Measurements from ENCODE around the gene DSG4. TPM values are rescaled to one million over a fixed set of nuclear protein-coding genes. Genes with fewer than 3 reads are reported as not detected.
"Not testable (repeated sequence)": the region's sequence is repeated elsewhere in the genome, so short reads cannot be mapped to it uniquely, and the experiment has no call there.

Gene DSG4, protein sequence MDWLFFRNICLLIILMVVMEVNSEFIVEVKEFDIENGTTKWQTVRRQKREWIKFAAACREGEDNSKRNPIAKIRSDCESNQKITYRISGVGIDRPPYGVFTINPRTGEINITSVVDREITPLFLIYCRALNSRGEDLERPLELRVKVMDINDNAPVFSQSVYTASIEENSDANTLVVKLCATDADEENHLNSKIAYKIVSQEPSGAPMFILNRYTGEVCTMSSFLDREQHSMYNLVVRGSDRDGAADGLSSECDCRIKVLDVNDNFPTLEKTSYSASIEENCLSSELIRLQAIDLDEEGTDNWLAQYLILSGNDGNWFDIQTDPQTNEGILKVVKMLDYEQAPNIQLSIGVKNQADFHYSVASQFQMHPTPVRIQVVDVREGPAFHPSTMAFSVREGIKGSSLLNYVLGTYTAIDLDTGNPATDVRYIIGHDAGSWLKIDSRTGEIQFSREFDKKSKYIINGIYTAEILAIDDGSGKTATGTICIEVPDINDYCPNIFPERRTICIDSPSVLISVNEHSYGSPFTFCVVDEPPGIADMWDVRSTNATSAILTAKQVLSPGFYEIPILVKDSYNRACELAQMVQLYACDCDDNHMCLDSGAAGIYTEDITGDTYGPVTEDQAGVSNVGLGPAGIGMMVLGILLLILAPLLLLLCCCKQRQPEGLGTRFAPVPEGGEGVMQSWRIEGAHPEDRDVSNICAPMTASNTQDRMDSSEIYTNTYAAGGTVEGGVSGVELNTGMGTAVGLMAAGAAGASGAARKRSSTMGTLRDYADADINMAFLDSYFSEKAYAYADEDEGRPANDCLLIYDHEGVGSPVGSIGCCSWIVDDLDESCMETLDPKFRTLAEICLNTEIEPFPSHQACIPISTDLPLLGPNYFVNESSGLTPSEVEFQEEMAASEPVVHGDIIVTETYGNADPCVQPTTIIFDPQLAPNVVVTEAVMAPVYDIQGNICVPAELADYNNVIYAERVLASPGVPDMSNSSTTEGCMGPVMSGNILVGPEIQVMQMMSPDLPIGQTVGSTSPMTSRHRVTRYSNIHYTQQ
- total RNA-seq (not detected), polyA plus RNA-seq (not detected)
- long read RNA-seq, donor 1, result 0 reads
- long read RNA-seq, donor 2, result 0 reads
- long read RNA-seq, donor 3, result 0 reads

DNA sequence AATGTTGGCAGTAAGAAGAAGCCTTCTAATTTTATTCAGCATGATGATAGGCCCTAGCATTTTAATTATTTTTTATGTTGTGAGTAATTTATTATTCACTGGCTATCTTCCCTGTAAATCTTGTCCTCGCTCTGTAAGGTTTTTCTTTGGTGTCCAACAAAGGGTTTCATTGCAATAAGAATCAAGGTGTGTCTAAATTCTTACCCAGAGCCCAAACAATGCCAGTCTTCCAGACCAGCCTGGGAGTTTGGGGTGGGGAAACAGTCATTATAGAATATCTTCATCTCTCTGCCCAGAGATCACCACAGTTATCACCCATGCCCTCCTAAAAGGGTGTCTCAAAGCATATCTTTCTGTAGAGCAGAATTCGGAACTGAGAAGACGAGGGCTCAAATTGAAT, at the start of gene DSG4:
Gene DSG4, plus strand, starts transcription at position 301 of the 400 bp plus-strand sequence. CDS start 135 bp downstream, outside the sequence.
- Histone ChIP-seq H3K36me3 (no peaks in the 10 kb centered on the region), H3K4me3 (no peak within 1 kb of the TSS), H3K4me1 (ENCODE audit: insufficient read depth) (no peaks in the 10 kb centered on the region), H3K27ac (no peak within 1 kb of the TSS), H3K27me3 (no peaks in the 10 kb centered on the region), H3K9me3 (no peaks in the 10 kb centered on the region)
- no peak for DNase-seq
- TF ChIP-seq, protein P1, sequence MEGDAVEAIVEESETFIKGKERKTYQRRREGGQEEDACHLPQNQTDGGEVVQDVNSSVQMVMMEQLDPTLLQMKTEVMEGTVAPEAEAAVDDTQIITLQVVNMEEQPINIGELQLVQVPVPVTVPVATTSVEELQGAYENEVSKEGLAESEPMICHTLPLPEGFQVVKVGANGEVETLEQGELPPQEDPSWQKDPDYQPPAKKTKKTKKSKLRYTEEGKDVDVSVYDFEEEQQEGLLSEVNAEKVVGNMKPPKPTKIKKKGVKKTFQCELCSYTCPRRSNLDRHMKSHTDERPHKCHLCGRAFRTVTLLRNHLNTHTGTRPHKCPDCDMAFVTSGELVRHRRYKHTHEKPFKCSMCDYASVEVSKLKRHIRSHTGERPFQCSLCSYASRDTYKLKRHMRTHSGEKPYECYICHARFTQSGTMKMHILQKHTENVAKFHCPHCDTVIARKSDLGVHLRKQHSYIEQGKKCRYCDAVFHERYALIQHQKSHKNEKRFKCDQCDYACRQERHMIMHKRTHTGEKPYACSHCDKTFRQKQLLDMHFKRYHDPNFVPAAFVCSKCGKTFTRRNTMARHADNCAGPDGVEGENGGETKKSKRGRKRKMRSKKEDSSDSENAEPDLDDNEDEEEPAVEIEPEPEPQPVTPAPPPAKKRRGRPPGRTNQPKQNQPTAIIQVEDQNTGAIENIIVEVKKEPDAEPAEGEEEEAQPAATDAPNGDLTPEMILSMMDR (IDR thresholded peaks at IDR 0.05), result no peak
- no peak for TF ChIP-seq POLR2A (IDR thresholded peaks at IDR 0.05)
- no peak for TF ChIP-seq EP300 (IDR thresholded peaks at IDR 0.05)
- WGBS, 3 donors, result 91 to 95% (median 92%) methylated on average over 3 of the region's 3 CpGs
- intact Hi-C loops (cut with DNase I), result no loop called here

DNA sequence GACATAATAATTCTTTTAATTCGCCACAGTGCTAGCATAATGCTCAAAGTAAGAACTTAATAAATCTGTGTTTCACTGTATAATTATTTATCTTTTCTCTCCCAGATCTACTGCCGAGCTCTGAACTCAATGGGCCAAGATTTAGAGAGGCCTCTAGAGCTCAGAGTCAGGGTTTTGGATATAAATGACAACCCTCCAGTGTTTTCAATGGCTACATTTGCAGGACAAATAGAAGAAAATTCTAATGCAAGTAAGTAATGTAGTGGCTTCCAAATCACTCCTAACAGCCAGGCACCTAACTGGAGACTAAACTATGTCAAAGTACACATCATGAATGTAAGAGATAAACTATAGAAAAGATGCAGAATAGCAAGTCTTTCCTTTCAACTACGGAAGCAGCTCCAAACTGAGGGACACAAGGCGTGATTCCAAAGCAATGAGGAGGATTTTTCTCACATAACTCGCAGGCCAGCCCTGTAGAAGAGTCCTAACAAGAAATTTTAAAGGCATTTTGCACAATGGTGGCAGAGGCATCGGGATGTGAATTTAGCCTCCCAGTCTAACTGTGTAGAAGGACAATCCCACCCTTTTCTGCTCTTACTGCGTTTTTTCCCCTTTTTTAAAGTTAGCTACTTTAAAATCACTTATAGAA, 46.7 kb upstream of the DSG4 start:
- intact Hi-C loops (cut with DNase I), result no loop called here
- DNase-seq, result no peak
- WGBS, 3 donors, result 66 to 70% (median 69%) methylated on average over 7 of the region's 7 CpGs

DNA sequence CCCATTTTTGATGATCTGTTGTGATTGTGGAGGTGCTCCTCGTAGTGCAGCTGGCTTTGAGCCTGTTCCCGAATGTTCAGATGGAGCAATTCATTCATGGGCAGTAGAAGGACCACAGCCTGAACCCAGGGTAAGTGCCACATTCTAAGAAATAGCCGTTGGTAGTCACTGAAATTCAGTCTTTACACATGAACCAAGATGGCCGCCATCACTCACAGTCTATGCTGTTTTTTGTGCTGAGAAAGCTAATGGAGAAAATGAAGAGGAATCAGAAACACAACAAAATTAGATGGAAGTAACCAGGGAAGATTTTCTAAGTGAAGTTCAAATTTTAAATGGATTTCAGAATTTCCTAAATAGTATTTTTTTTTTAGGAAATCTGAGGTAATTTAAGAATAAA, 33.1 kb upstream of the DSG4 start:
- Histone ChIP-seq H3K4me3 (no peak overlapping the region), H3K4me1 (ENCODE audit: insufficient read depth) (no peaks in the 10 kb centered on the region), H3K36me3 (no peaks in the 10 kb centered on the region), H3K27me3 (no peaks in the 10 kb centered on the region), H3K27ac (no peak overlapping the region), H3K9me3 (no peaks in the 10 kb centered on the region)
- intact Hi-C loops (cut with DNase I), result no loop called here
- no peak for DNase-seq
- 89 to 95% (median 90%) methylated on average over 4 of the region's 4 CpGs for WGBS, 3 donors
- TF ChIP-seq POLR2A (IDR thresholded peaks at IDR 0.05) (no peak), EP300 (IDR thresholded peaks at IDR 0.05) (no peak)
- TF ChIP-seq, protein P1 (IDR thresholded peaks at IDR 0.05), result no peak

More for the DNA sequence above, 46.7 kb upstream of the DSG4 start:
- H3K4me1 ChIP-seq (ENCODE audit: insufficient read depth), result no peaks in the 10 kb centered on the region
- H3K27me3 ChIP-seq, result no peaks in the 10 kb centered on the region
- H3K36me3 ChIP-seq, result no peaks in the 10 kb centered on the region
- H3K4me3 ChIP-seq, result no peak overlapping the region
- no peaks in the 10 kb centered on the region for H3K9me3 ChIP-seq
- TF ChIP-seq EP300 (IDR thresholded peaks at IDR 0.05) (no peak), POLR2A (IDR thresholded peaks at IDR 0.05) (no peak)
- TF ChIP-seq, protein P1 (IDR thresholded peaks at IDR 0.05), result no peak
- H3K27ac ChIP-seq, result no peak overlapping the region

DNA sequence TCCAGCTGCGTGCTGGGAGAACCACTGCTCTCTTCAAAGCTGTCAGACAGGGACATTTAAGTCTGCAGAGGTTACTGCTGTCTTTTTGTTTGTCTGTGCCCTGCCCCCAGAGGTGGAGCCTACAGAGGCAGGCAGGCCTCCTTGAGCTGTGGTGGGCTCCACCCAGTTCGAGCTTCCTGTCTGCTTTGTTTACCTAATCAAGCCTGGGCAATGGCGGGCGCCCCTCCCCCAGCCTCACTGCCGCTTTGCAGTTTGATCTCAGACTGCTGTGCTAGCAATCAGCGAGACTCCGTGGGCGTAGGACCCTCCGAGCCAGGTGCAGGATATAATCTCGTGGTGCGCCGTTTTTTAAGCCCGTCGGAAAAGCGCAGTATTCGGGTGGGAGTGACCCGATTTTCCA, 23.2 kb upstream of the DSG4 start:
- H3K27ac ChIP-seq; H3K4me3 ChIP-seq; H3K9me3 ChIP-seq; intact Hi-C loops (cut with DNase I); H3K36me3 ChIP-seq; H3K27me3 ChIP-seq; DNase-seq; H3K4me1 ChIP-seq (ENCODE audit: insufficient read depth): not testable (repeated sequence)
- WGBS, 3 donors, result 66 to 85% (median 85%) methylated on average over 4 to 15 of the region's 17 CpGs
